IgD-negative memory B cell (primary cell): ENCODE measurements around the gene DRG1. TPM values are rescaled to one million over a fixed set of nuclear protein-coding genes. Genes with fewer than 3 reads are reported as not detected.
A peak's percentile ranks its signal among the peaks of the same experiment; 100 is the strongest.
"Not testable (repeated sequence)": the region's sequence is repeated elsewhere in the genome, so short reads cannot be mapped to it uniquely, and the experiment has no call there.

ENCODE experiments used
- H3K27ac Mint-ChIP-seq, 3 donors: one replicate each; pipeline ENCODE4 v1.8.0; 2020 to 2022; ENCODE audit warnings: mild to moderate bottlenecking in 3 of 3, mixed read lengths in 3 of 3, moderate library complexity in 1 of 3
- H3K27me3 Mint-ChIP-seq: one replicate; pipeline ENCODE4 v1.8.0; 2021; ENCODE audit warnings: mixed read lengths
- H3K36me3 Mint-ChIP-seq: one replicate; pipeline ENCODE4 v1.8.0; 2020; ENCODE audit warnings: mild to moderate bottlenecking, mixed read lengths
- H3K4me1 Mint-ChIP-seq, 3 donors: one replicate each; pipeline ENCODE4 v1.8.0; 2020 to 2022; ENCODE audit warnings: mixed read lengths in 3 of 3, mild to moderate bottlenecking in 1 of 3
- H3K4me3 Mint-ChIP-seq, 4 donors: one replicate each; pipeline ENCODE4 v1.8.0; 2020 to 2022; ENCODE audit warnings: mild to moderate bottlenecking in 4 of 4, mixed read lengths in 4 of 4, moderate library complexity in 3 of 4
- H3K9me3 Mint-ChIP-seq, 3 donors: one replicate each; pipeline ENCODE4 v1.8.0; 2020 to 2021; ENCODE audit warnings: mixed read lengths in 3 of 3, mild to moderate bottlenecking in 1 of 3
- polyA plus RNA-seq: library from polyadenylated mRNA; unstranded; fragments of 300-500 nt; fragmentation: Illumina TruSeq; gene quantifications from one replicate; pipeline ENCODE4 v1.2.3, GENCODE V29; 2021

DRG1 gene
- polyA plus RNA-seq, 1 donor from 2014 or later = 88.7 TPM

DNA sequence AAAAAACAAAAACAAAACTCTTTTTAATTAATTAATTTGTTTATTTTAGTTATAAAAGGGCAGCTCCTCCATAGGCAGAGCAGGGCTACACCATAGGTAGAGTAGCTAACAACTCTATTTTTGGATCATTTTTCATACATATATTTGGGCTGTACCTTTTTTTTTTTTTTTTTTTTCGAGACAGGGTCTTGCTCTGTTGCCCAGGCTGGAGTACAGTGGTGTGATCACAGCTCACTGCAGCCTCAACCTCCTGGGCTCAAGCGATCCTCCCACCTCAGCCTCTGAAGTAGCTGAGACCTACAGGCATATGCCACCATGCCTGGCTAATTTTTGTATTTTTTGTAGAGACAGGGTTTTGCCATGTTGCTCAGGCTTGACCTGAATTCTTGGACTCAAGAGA is 2.9 kb downstream of the DRG1 start:
- H3K27me3 Mint-ChIP-seq, H3K36me3 Mint-ChIP-seq, H3K9me3 Mint-ChIP-seq: not testable (repeated sequence)
- peak overlapping the region in 1 of 4 donors; percentile 72 for H3K4me3 Mint-ChIP-seq
- H3K27ac Mint-ChIP-seq = peak overlapping the region in 1 of 3 donors; percentile 43
- peaks cover 23 to 29% (median 23%) of the 10 kb centered on the region in 3 donors for H3K4me1 Mint-ChIP-seq

DNA sequence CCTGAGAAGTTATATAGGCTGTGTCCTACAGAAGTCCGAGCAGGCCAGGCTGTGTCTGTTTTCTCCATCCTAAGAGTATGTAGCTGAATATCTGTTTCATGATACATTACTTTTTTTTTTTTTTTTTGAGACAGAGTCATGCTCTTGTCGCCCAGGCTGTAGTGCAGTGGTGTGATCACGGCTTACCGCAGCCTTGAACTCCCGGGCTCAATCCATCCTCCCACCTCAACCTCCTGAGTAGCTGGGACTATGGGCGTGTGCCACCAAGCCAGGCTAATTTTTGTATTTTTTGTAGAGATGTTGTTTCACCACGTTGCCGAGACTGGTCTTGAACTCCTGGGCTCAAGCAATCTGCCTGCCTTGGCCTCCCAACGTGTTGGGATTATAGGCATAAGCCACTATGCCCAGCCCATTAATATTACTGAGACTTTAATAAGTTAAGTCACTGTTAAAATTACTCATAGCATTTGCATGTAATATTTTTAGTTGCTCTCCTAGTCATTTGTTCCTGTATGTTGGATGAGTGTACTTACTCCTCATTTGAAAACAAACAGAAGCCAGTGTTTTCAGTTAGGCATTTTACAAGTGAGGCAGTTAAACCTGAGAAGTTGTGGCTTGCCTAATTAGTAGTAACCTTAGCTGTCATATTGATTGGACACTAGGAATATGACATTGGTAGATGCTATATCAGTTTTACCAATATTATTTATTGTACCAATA is 26.1 kb downstream of the DRG1 start:
- Mint-ChIP-seq H3K9me3 (no peaks in the 10 kb centered on the region), H3K4me1 (peaks cover 0 to under 1% (median 0%) of the 10 kb centered on the region in 3 donors), H3K36me3 (peaks cover 8% of the 10 kb centered on the region), H3K27ac (no peak overlapping the region), H3K27me3 (no peaks in the 10 kb centered on the region), H3K4me3 (no peak overlapping the region)

DNA sequence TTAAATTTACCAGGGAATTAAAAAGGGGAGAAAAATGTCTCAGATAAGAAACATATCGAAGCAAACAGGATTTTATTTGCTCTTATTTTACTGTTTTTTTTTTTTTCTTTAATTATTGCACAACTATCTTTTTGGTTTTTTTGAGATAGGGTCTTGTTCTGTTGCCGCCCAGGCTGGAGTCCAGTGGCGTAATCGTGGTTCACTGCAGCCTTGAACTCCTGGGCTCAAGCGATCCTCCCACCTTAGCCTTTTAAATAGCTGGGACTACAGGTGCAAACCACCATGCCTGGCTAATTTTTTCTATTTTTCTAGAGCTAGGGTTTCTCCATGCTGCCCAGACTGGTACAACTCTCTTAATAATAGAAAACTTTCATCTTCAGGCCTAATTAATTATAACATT is 32.5 kb downstream of the DRG1 start:
- Mint-ChIP-seq H3K27ac (peak overlapping the region in 1 of 3 donors; percentile 13), H3K36me3 (peaks cover 11% of the 10 kb centered on the region), H3K4me1 (no peaks in the 10 kb centered on the region), H3K4me3 (no peak overlapping the region), H3K27me3 (no peaks in the 10 kb centered on the region), H3K9me3 (no peaks in the 10 kb centered on the region)

DNA sequence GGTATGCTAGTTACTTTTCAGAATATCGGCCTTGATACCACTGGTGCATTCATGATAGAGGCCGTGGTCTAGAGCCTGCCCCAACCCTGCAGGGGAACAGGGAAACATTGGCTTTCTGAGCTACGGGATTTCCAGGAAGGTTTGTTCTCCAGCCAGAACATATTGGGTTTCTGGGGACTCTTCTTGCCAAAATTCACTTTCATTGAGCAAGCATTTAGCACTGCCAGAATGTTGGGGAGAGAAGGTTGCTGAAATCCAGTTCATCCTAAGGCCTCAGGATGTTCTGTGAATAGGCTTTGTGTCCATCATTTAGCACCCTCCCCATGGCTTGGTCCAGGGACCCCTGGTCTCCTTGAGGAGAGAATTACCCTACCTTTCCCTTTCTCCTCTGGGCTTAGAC is 36.7 kb downstream of the DRG1 start:
- no peaks in the 10 kb centered on the region for H3K27me3 Mint-ChIP-seq
- no peaks in the 10 kb centered on the region for H3K4me1 Mint-ChIP-seq
- H3K27ac Mint-ChIP-seq = peak overlapping the region in 1 of 3 donors; percentile 39
- peaks cover 9% of the 10 kb centered on the region for H3K36me3 Mint-ChIP-seq
- no peak overlapping the region for H3K4me3 Mint-ChIP-seq
- H3K9me3 Mint-ChIP-seq = no peaks in the 10 kb centered on the region

DNA sequence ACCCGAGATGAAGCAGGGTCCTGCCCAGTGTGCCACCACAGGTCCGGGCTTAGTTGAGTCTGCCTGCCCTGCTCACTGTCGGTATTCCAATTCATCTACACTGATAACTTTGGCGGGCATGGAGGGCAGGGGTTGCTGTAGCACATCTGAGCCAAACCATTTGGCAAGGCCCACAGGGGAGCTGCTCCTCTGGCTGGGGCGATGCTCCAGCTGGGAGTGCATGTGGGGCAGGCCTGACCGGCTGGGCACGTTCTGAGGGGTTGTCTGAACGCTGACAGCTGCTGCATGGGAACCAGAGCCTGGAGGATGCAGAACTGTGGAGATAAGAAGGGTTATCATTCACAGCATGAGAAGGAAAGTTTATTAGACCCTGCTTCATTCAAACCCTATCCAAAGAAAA is 40.4 kb downstream of the DRG1 start:
- Mint-ChIP-seq H3K27ac (no peak overlapping the region), H3K4me3 (no peak overlapping the region), H3K36me3 (peaks cover 2% of the 10 kb centered on the region), H3K9me3 (no peaks in the 10 kb centered on the region), H3K4me1 (no peaks in the 10 kb centered on the region), H3K27me3 (no peaks in the 10 kb centered on the region)

- Mint-ChIP-seq H3K4me3 (no peak overlapping the region), H3K9me3 (no peaks in the 10 kb centered on the region), H3K27ac (no peak overlapping the region), H3K4me1 (no peaks in the 10 kb centered on the region), H3K36me3 (peaks cover 2% of the 10 kb centered on the region), H3K27me3 (no peaks in the 10 kb centered on the region)
Measured at GRCh38 chr22:31440681-31441080, 41.3 kb downstream of the DRG1 start.

DNA sequence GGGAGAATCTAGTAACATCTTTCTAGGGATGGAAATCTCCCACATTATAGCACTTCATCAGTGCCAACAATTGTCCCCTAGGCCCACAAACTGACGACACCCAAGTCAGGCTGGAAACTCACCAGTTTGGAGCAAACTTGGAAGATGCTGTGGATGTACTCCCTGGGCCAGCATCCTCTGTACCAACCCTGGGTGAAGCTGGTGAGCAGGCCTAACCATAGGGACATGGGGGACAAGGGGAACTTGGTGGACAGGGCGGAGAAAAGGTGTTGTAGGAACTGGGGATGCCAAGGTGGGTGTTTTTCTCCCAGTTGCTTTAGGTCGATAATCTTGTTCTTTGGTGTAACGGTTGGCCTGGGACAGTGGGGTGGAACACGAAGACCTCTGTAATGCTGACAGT is 42.2 kb downstream of the DRG1 start:
- Mint-ChIP-seq H3K36me3 (peaks cover 2% of the 10 kb centered on the region), H3K4me1 (no peaks in the 10 kb centered on the region), H3K9me3 (no peaks in the 10 kb centered on the region), H3K4me3 (no peak overlapping the region), H3K27ac (peak overlapping the region in 1 of 3 donors; percentile 59), H3K27me3 (no peaks in the 10 kb centered on the region)

DNA sequence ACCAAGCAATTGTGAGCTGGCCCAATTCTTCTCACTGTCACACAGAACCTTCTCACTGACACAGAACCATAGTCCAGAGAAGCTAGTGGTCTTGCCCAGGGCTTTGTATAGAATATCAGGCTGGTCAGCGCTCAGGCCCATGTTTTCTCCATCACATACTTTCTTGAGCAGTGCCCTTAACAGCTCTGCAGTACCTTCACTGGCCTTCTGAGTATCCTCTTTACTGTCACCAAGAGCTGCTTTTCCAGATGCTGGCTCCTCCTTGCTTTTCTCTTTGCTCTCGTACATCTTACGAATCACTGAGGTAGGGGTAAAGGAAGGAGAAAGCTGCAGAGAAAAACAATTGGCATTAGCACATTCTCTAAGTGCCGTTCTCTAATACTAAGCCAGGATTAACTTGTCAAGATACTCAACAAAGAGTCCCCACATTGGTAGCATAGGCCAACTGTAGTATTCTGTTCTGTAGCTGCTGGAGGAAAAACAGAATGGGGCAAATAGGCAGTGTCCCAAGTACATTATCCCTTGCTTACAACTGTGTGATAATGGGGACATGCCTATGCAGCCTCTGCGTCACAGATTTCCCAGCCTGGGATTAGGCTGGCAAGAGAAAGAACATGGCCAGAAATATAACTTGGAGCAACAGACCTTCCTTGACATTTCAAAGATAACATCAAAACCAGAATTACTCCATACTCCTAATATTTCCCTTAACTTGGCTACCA is 43.5 kb downstream of the DRG1 start:
- Mint-ChIP-seq H3K27ac (peak overlapping the region in 1 of 3 donors; percentile 9), H3K4me3 (no peak overlapping the region), H3K27me3 (no peaks in the 10 kb centered on the region), H3K36me3 (peaks cover 2% of the 10 kb centered on the region), H3K4me1 (no peaks in the 10 kb centered on the region), H3K9me3 (no peaks in the 10 kb centered on the region)

GRCh38 chr22:31443516-31443915 is 44.1 kb downstream of the DRG1 start:
- Mint-ChIP-seq H3K9me3 (no peaks in the 10 kb centered on the region), H3K27ac (no peak overlapping the region), H3K36me3 (peaks cover 2% of the 10 kb centered on the region), H3K4me1 (no peaks in the 10 kb centered on the region), H3K27me3 (no peaks in the 10 kb centered on the region), H3K4me3 (no peak overlapping the region)

- peaks cover 2% of the 10 kb centered on the region for H3K36me3 Mint-ChIP-seq
- no peak overlapping the region for H3K4me3 Mint-ChIP-seq
- no peaks in the 10 kb centered on the region for H3K9me3 Mint-ChIP-seq
- no peak overlapping the region for H3K27ac Mint-ChIP-seq
- H3K4me1 Mint-ChIP-seq = peaks cover 9 to 16% (median 13%) of the 10 kb centered on the region in 3 donors
- no peaks in the 10 kb centered on the region for H3K27me3 Mint-ChIP-seq
Measured at GRCh38 chr22:31445642-31446041, 46.2 kb downstream of the DRG1 start.

GRCh38 chr22:31446208-31446607 is 46.8 kb downstream of the DRG1 start:
- H3K36me3 Mint-ChIP-seq = peaks cover 2% of the 10 kb centered on the region
- peaks cover 9 to 16% (median 13%) of the 10 kb centered on the region in 3 donors for H3K4me1 Mint-ChIP-seq
- H3K9me3 Mint-ChIP-seq = no peaks in the 10 kb centered on the region
- H3K4me3 Mint-ChIP-seq = no peak overlapping the region
- H3K27ac Mint-ChIP-seq = peak overlapping the region in 1 of 3 donors; percentile 31
- no peaks in the 10 kb centered on the region for H3K27me3 Mint-ChIP-seq

- peaks cover 3% of the 10 kb centered on the region for H3K36me3 Mint-ChIP-seq
- H3K27me3 Mint-ChIP-seq = no peaks in the 10 kb centered on the region
- H3K4me3 Mint-ChIP-seq = no peak overlapping the region
- H3K4me1 Mint-ChIP-seq = peaks cover 13 to 16% (median 15%) of the 10 kb centered on the region in 3 donors
- H3K9me3 Mint-ChIP-seq = no peaks in the 10 kb centered on the region
- H3K27ac Mint-ChIP-seq = no peak overlapping the region
Measured at GRCh38 chr22:31446767-31447166, 47.4 kb downstream of the DRG1 start.

GRCh38 chr22:31447337-31447736 is 47.9 kb downstream of the DRG1 start:
- Mint-ChIP-seq H3K4me1 (peaks cover 15 to 19% (median 16%) of the 10 kb centered on the region in 3 donors), H3K9me3 (no peaks in the 10 kb centered on the region), H3K27ac (no peak overlapping the region), H3K27me3 (no peaks in the 10 kb centered on the region), H3K4me3 (no peak overlapping the region), H3K36me3 (peaks cover 2% of the 10 kb centered on the region)

- Mint-ChIP-seq H3K27me3 (no peaks in the 10 kb centered on the region), H3K4me3 (no peak overlapping the region), H3K9me3 (no peaks in the 10 kb centered on the region), H3K27ac (peak overlapping the region in 2 of 3 donors; percentile 16 to 29), H3K36me3 (peaks cover 1% of the 10 kb centered on the region), H3K4me1 (peaks cover 15 to 21% (median 16%) of the 10 kb centered on the region in 3 donors)
Measured at GRCh38 chr22:31448382-31448781, 49.0 kb downstream of the DRG1 start.

DNA sequence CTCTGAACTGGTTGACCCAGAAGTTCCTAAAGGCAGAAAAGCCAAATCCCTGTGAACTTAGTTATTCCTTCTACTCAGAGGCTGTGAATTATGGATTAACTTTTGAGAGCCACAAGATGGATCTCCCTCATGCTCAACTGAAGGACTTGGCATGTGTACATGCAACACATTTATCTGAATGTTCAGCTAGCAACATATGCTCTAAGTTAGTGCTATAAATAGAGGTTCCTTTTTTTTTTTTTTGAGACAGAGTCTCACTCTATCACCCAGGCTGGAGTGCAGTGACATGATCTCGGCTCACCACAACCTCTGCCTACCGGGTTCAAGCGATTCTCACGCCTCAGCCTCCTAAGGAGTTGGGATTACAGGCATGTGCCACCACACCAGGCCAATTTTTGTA is 50.1 kb downstream of the DRG1 start:
- Mint-ChIP-seq H3K27ac (peak overlapping the region in 2 of 3 donors; percentile 29 to 53), H3K4me3 (peak overlapping the region in 1 of 4 donors; percentile 14), H3K9me3 (no peaks in the 10 kb centered on the region), H3K27me3 (no peaks in the 10 kb centered on the region), H3K36me3 (peaks cover 1% of the 10 kb centered on the region), H3K4me1 (peaks cover 15 to 21% (median 16%) of the 10 kb centered on the region in 3 donors)
